GM19238 (cell line): ENCODE measurements around the gene RELN.

Experiments used
- DNase-seq: peaks from one replicate; pipeline ENCODE4 v3.0.0; 2011; ENCODE audit warnings: low spot score; ENCODE audit not compliant: insufficient read length

RELN gene

GRCh38 chr7:103687951-103688350 is 301.5 kb downstream of the RELN start:
- DNase-seq, result no peak

- DNase-seq, result no peak
These were observed 302.2 kb downstream of the RELN start for GRCh38 chr7:103687272-103687671.

GRCh38 chr7:103686763-103687162 is 302.7 kb downstream of the RELN start:
- DNase-seq, result no peak

- DNase-seq, result no peak
These were observed 303.4 kb downstream of the RELN start for GRCh38 chr7:103686064-103686463.

- no peak for DNase-seq
These were observed 303.8 kb downstream of the RELN start for GRCh38 chr7:103685646-103686045.

- DNase-seq, result no peak
These were observed 306.1 kb downstream of the RELN start for GRCh38 chr7:103683348-103683747.

- no peak for DNase-seq
These were observed 309.0 kb downstream of the RELN start for GRCh38 chr7:103680161-103681144.

GRCh38 chr7:103679151-103680132 is 310.0 kb downstream of the RELN start:
- DNase-seq, result no peak

GRCh38 chr7:103668279-103668941 is 321.0 kb downstream of the RELN start:
- DNase-seq, result no peak

GRCh38 chr7:103666326-103666725 is 323.1 kb downstream of the RELN start:
- DNase-seq, result no peak

- DNase-seq, result no peak
These were observed 324.9 kb downstream of the RELN start for GRCh38 chr7:103664577-103664976.

GRCh38 chr7:103660455-103661371 is 328.7 kb downstream of the RELN start:
- no peak for DNase-seq

- no peak for DNase-seq
These were observed 331.1 kb downstream of the RELN start for GRCh38 chr7:103658055-103659005.

GRCh38 chr7:103657474-103657894 is 332.0 kb downstream of the RELN start:
- DNase-seq, result no peak

GRCh38 chr7:103656221-103656620 is 333.2 kb downstream of the RELN start:
- DNase-seq, result no peak

GRCh38 chr7:103651593-103652377 is 337.7 kb downstream of the RELN start:
- DNase-seq, result no peak

- DNase-seq, result no peak
These were observed 340.4 kb downstream of the RELN start for GRCh38 chr7:103649052-103649451.

- DNase-seq, result no peak
These were observed 341.3 kb downstream of the RELN start for GRCh38 chr7:103648135-103648534.
